ENCODE measurements around the gene BMPER.

Gene BMPER

DNA sequence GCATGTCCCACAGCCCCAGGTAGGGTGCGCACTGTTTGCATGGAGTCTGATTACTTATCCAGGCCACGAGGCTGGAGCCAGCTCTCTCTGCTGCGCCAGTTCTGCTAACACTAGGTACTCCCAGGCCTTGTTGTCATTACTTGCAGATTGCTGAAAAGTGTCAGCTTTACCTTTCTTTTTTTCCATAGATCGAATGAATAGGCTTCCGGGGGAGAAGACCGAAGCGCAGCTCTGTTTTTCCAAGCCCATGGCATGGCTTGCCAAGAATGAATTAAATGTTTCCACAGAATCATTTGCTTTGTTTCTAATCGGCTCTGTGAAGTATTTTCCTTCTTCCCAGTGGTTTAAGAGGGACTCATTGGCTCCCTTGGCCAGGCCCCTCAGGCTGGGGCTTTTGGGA lies 285.8 kb downstream of the BMPER start:
- DNase-seq: no peak

DNA sequence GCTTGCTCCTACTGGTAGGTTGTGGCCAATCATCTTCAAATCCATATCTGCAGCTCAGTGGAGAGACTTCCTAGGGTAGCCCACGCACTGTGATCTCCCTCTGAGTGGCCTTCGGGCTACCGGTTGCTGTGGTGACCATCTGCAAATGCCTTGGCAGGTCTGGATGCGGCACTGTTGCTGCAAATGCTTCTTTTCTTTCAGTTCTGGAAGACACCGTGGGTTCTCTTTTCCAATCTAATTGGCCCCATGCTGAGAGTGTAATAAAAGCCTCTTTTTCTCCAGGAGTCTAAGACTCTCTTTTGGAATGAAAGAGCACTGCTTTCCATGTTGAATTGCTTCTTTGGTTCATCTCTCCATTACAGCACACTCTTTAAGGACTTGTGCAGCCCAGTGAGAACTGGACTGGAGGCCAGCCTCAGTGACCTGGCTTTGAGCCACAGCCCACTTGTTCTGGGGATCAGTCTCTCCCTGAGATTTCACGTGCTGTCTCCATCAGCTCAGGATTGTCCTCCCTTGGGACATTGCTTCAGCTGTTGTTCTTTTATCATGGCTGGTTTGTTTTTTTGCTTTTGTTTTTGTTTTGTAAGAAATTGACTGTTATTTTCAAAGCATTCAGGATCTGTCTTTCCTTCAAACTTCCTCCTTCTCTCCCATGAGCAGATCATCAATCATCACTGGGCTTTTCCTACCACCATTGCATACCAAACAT lies 286.6 kb downstream of the BMPER start:
- no peak for DNase-seq

DNA sequence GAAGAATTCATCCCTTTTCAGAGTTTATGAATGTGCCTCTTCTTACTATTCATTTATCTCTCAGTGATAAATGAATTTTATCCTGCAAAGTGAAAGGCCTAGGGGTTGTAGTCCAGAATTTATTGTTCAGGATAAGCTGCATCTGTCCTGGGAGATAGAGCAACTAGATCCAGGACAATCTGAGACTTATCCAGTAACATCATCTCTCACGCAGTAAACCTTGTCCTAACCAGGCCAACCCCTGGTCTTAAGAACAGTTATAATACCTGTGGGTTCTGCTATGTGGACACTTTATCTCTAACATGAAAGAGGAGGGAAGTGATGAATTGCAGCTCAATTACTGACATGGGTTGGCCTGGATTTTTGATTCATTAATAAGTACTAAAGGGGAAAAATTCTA lies 287.6 kb downstream of the BMPER start:
- no peak for DNase-seq

DNA sequence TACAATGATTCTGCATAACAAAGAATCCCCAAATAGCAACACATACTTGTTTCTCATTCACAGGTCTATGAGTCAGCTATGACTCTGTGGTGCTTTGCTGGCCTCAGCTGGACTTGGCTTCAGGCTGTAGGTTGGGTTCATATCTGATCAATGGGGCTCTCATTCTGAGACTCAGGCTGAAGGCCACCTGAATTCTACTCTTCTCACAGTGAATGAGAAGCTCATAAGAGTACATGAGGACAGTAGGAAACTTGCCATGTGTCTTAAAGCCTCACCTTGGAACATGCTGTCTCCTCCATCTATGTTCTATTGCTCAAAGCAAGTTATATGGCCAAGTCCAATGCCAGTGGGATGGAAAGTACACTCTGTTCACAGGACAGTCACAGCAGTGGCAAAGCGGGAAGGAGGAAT lies 292.9 kb downstream of the BMPER start:
- DNase-seq: no peak

All from fibroblast of skin of abdomen (primary cell).